SK-N-SH (cell line): ENCODE measurements around the gene SMIM24. TPM values are rescaled to one million over a fixed set of nuclear protein-coding genes. Genes with fewer than 3 reads are reported as not detected.

Source experiments
- CTCF ChIA-PET: fragments of 300-600, 350-600 bp; formaldehyde crosslinking; extraction: SDS; loops from one replicate; lab custom pipeline; 2021; lab: Yijun Ruan, JAX
- POLR2A ChIA-PET: fragments of 350-600 bp; sonication (Branson Sonifier 250); formaldehyde crosslinking; extraction: SDS; loops from one replicate; lab custom pipeline; 2020; ENCODE audit warnings: antibody characterized with exemption, inconsistent platforms; lab: Yijun Ruan, JAX
- DNase-seq: peaks from one replicate; pipeline ENCODE4 v3.0.0; 2012
- H2AFZ ChIP-seq: fragments of 200-600 bp; sonication (generic); 2 replicates; pipeline ENCODE4 v1.8.1; 2016; ENCODE audit warnings: antibody characterized with exemption, mild to moderate bottlenecking, low read depth
- H3F3A ChIP-seq: fragments of 200-600 bp; sonication (generic); replicated peaks from 2 replicates; pipeline ENCODE3; 2016; ENCODE audit warnings: antibody characterized with exemption, mild to moderate bottlenecking; ENCODE audit not compliant: insufficient read depth
- H3K27ac ChIP-seq, 2 experiments: fragments of 200-500 bp in 1 of 2; fragments of 200-600 bp in 1 of 2; sonication (Bioruptor generic) in 1 of 2; sonication (generic), shearing (Covaris generic) in 1 of 2; 2 replicates each; pipeline versions ENCODE4 v1.5.1 to v1.6.1; 2014 to 2016; ENCODE audit warnings: low read depth in 2 of 2, inconsistent platforms in 1 of 2, low read length in 1 of 2, mild to moderate bottlenecking in 1 of 2, mixed read lengths in 1 of 2
- H3K27me3 ChIP-seq: fragments of 200-600 bp; sonication (generic), shearing (Covaris generic); 2 replicates; pipeline ENCODE4 v1.6.1; 2016; ENCODE audit warnings: mixed run types; ENCODE audit not compliant: insufficient read depth
- H3K36me3 ChIP-seq, 2 experiments: fragments of 200-500 bp in 1 of 2; fragments of 200-600 bp in 1 of 2; sonication (Bioruptor generic) in 1 of 2; sonication (generic) in 1 of 2; replicated peaks in 1 of 2; 2 replicates each; pipeline versions ENCODE3 to v1.5.1; 2014 to 2016; ENCODE audit warnings: low read length in 1 of 2, mild to moderate bottlenecking in 1 of 2; ENCODE audit not compliant: insufficient read depth in 2 of 2, control insufficient read depth in 1 of 2
- H3K4me1 ChIP-seq, 2 experiments: fragments of 200-500 bp in 1 of 2; fragments of 200-600 bp in 1 of 2; sonication (Bioruptor generic) in 1 of 2; sonication (generic), shearing (Covaris generic) in 1 of 2; 2 replicates each; pipeline versions ENCODE4 v1.5.1 to v1.6.1; 2014 to 2016; ENCODE audit warnings: low read depth in 1 of 2, low read length in 1 of 2, mixed run types in 1 of 2; ENCODE audit not compliant: insufficient read depth in 2 of 2, control insufficient read depth in 1 of 2
- H3K4me2 ChIP-seq: fragments of 200-600 bp; sonication (generic), shearing (Covaris generic); 2 replicates; pipeline ENCODE4 v1.6.1; 2017; ENCODE audit warnings: mixed run types
- H3K4me3 ChIP-seq, 2 experiments: fragments of 200-500 bp in 1 of 2; fragments of 200-600 bp in 1 of 2; sonication (Bioruptor generic) in 1 of 2; sonication (generic), shearing (Covaris generic) in 1 of 2; 2 replicates each; pipeline versions ENCODE4 v1.5.1 to v1.8.1; 2014 to 2016; ENCODE audit warnings: low read depth in 2 of 2, inconsistent platforms in 1 of 2, low read length in 1 of 2, mild to moderate bottlenecking in 1 of 2, mixed read lengths in 1 of 2, moderate library complexity in 1 of 2
- H3K79me2 ChIP-seq: fragments of 200-600 bp; sonication (generic); 2 replicates; pipeline ENCODE4 v1.8.1; 2017; ENCODE audit warnings: mild to moderate bottlenecking; ENCODE audit not compliant: insufficient read depth
- H3K9ac ChIP-seq: fragments of 200-600 bp; sonication (generic); 2 replicates; pipeline ENCODE4 v1.6.1; 2017; ENCODE audit warnings: mixed run types
- H3K9me2 ChIP-seq: fragments of 200-600 bp; sonication (generic); 2 replicates; pipeline ENCODE4 v1.6.1; 2017; ENCODE audit warnings: mixed run types
- H3K9me3 ChIP-seq: fragments of 200-600 bp; sonication (generic); 2 replicates; pipeline ENCODE4 v1.6.1; 2017; ENCODE audit warnings: mixed run types, mild to moderate bottlenecking, moderate library complexity
- H4K20me1 ChIP-seq: fragments of 200-600 bp; sonication (generic); 2 replicates; pipeline ENCODE4 v1.6.1; 2017; ENCODE audit warnings: mild to moderate bottlenecking, mixed run types; ENCODE audit not compliant: insufficient read depth
- ELF1 ChIP-seq: IDR thresholded peaks from 2 replicates; pipeline ENCODE4 v1.4.0; 2012
- EZH2phosphoT487 ChIP-seq: fragments of 200-600 bp; sonication (generic); IDR thresholded peaks from 2 replicates; pipeline ENCODE4 v1.6.1; 2017; ENCODE audit warnings: low read depth, mixed run types, mild to moderate bottlenecking, antibody characterized with exemption, moderate library complexity, borderline replicate concordance
- FOXJ3 ChIP-seq: sonication (generic); formaldehyde crosslinking; IDR thresholded peaks from 2 replicates; pipeline ENCODE4 v1.5.1; 2020; ENCODE audit warnings: mild to moderate bottlenecking, missing genetic modification reagents
- FOXM1 ChIP-seq: IDR thresholded peaks from 2 replicates; pipeline ENCODE4 v1.4.0; 2012; ENCODE audit warnings: low read depth, mild to moderate bottlenecking
- GABPA ChIP-seq: IDR thresholded peaks from 2 replicates; pipeline ENCODE4 v1.4.0; 2012; ENCODE audit warnings: low read depth, mild to moderate bottlenecking
- GATA2 ChIP-seq: sonication (generic); formaldehyde crosslinking; IDR thresholded peaks from 2 replicates; pipeline ENCODE4 v1.5.0; 2020; ENCODE audit warnings: mild to moderate bottlenecking, missing genetic modification reagents
- JUND ChIP-seq: IDR thresholded peaks from 2 replicates; pipeline ENCODE4 v1.4.0; 2012
- MXI1 ChIP-seq: IDR thresholded peaks from 2 replicates; pipeline ENCODE4 v1.6.1; 2012; ENCODE audit warnings: mild to moderate bottlenecking, low read depth, low read length, improper control_type of control experiment
- NRF1 ChIP-seq: IDR thresholded peaks from 2 replicates; pipeline ENCODE4 v1.6.1; 2012; ENCODE audit warnings: low read depth, mild to moderate bottlenecking, low read length
- POLR2AphosphoS5 ChIP-seq: IDR thresholded peaks from 2 replicates; pipeline ENCODE4 v1.6.1; 2012; ENCODE audit warnings: low read depth, low read length
- RAD21 ChIP-seq: IDR thresholded peaks from 2 replicates; pipeline ENCODE4 v1.6.1; 2012; ENCODE audit warnings: mild to moderate bottlenecking, low read length
- RCOR1 ChIP-seq: fragments of 150-350 bp; IDR thresholded peaks from 2 replicates; pipeline ENCODE4 v1.6.1; 2017; ENCODE audit warnings: antibody characterized with exemption, low read length
- RXRA ChIP-seq: IDR thresholded peaks from 2 replicates; pipeline ENCODE4 v1.4.0; 2012; ENCODE audit warnings: low read depth, mild to moderate bottlenecking, borderline replicate concordance
- SIN3A ChIP-seq: IDR thresholded peaks from 2 replicates; pipeline ENCODE4 v1.6.1; 2012; ENCODE audit warnings: low read depth, mild to moderate bottlenecking, low read length, moderate library complexity, borderline replicate concordance
- WGBS: methylation state at CpG from one replicate; pipeline ENCODE4 v1.1.6; 2017; ENCODE audit warnings: low lambda C conversion rate; 5-methylcytosine and 5-hydroxymethylcytosine counted together
- polyA plus RNA-seq, 3 experiments: library from polyadenylated mRNA; depleted of rRNA; stranded (reverse); fragments of >200 nt; gene quantifications; 2 replicates each; pipeline ENCODE4 v1.2.3, GENCODE V29; 2012
- TF ChIP-seq, protein P1 (sequence below): IDR thresholded peaks from 2 replicates; pipeline ENCODE4 v1.4.0; 2012; ENCODE audit warnings: low read depth
- TF ChIP-seq, protein P2 (sequence below): fragments of 200-600 bp; sonication (generic); IDR thresholded peaks from 2 replicates; pipeline ENCODE4 v1.6.1; 2017; ENCODE audit warnings: antibody characterized with exemption, mild to moderate bottlenecking, moderate library complexity
- TF ChIP-seq, protein P3 (sequence below): fragments of 150-350 bp; IDR thresholded peaks from 2 replicates; pipeline ENCODE4 v1.6.1; 2017; ENCODE audit warnings: antibody characterized with exemption, low read length, low read depth, borderline replicate concordance
- TF ChIP-seq, protein P4 (sequence below): IDR thresholded peaks from 2 replicates; pipeline ENCODE4; 2012
- TF ChIP-seq, protein P5 (sequence below): fragments of 150-350 bp; IDR thresholded peaks from 2 replicates; pipeline ENCODE4 v1.6.1; 2016; ENCODE audit warnings: mild to moderate bottlenecking, low read depth, low read length
- TF ChIP-seq, protein P6 (sequence below): IDR thresholded peaks from 2 replicates; pipeline ENCODE4 v1.6.1; 2012; ENCODE audit warnings: mild to moderate bottlenecking, low read depth, low read length, moderate library complexity
- TF ChIP-seq, protein P7 (sequence below): IDR thresholded peaks from 2 replicates; pipeline ENCODE4 v1.4.0; 2012; ENCODE audit warnings: low read depth, borderline replicate concordance

Gene SMIM24
- polyA plus RNA-seq, 1 of the 3 experiments (the other 2 are of a cell fraction) = 0.12 TPM

DNA sequence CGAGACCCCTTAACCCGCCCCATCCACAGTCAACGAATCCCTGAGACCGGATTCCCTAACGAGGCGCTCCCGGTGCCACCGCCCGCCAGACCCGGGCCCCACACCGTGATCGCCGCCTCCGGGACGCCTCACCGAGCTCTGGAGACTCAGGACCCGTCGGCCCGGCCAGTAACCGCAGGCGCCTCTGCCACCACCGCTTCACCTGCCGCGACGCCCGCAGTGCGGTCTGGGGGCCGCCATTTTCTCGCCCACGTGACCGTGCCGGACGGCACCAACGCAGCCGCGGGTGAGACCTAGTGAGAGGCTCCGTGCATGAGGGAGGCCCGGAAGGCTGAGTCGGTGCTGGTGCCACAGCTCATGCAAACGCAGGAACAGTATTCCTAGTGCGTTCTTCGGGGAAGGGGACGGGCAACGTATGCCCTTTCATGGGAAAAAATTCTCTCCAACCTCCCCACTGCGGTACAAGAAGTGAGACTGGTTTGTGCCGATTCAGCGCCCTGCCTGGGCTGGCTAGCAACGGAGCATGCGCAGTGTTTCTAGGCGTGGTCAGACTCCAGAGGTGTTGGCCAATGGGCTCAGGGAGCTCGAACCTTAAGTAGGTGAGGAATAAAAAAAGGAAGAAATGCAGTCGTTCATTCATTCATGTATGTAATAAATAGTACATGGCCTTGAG is 20.2 kb upstream of the SMIM24 start, which contains the start of gene DOHH:
TSS of gene DOHH (minus strand) at position 246 of the 673 bp plus-strand sequence. CDS start 3,860 bp downstream, outside the sequence.
- Histone ChIP-seq H3K36me3 (peaks cover 2 to 3% of the 10 kb centered on the region in 2 experiments), H3K9ac (peak within 1 kb of the TSS; percentile 96), H3K9me2 (no peaks in the 10 kb centered on the region), H3K27ac (peak within 1 kb of the TSS; percentile 86 to 97), H3K27me3 (no peaks in the 10 kb centered on the region), H3K4me2 (peak within 1 kb of the TSS; percentile 96), H2AFZ (peak within 1 kb of the TSS; percentile 87), H4K20me1 (no peaks in the 10 kb centered on the region), H3K9me3 (no peaks in the 10 kb centered on the region), H3F3A (peaks cover 8% of the 10 kb centered on the region), H3K79me2 (peaks cover 32% of the 10 kb centered on the region), H3K4me1 (peaks cover 10 to 12% of the 10 kb centered on the region in 2 experiments; a peak in 2 of 4 replicates), H3K4me3 (peak within 1 kb of the TSS; percentile 78 to 96)
- peak; percentile 96 for DNase-seq
- WGBS = 2% methylated on average over 8 of the region's 52 CpGs
- CTCF ChIA-PET = interaction anchor here (1.0 to 4.2 kb wide), 7 partner anchors 11 to 226 kb away, joined by 3 to 22 read pairs (median 4); no protein-coding TSS in a partner anchor
- POLR2A ChIA-PET = interaction anchor here (1.4 to 1.5 kb wide), 2 partner anchors 10 to 225 kb away, joined by 3 to 4 read pairs; no protein-coding TSS in a partner anchor
- no peak for TF ChIP-seq RCOR1
- TF ChIP-seq FOXJ3 (CRISPR knock-in tag) = no peak
- TF ChIP-seq RAD21 = no peak
- peak; percentile 74; the same call in 1 of the 2 replicates for TF ChIP-seq SIN3A
- TF ChIP-seq, protein P1, sequence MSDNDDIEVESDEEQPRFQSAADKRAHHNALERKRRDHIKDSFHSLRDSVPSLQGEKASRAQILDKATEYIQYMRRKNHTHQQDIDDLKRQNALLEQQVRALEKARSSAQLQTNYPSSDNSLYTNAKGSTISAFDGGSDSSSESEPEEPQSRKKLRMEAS = peak; percentile 97
- TF ChIP-seq, protein P2, sequence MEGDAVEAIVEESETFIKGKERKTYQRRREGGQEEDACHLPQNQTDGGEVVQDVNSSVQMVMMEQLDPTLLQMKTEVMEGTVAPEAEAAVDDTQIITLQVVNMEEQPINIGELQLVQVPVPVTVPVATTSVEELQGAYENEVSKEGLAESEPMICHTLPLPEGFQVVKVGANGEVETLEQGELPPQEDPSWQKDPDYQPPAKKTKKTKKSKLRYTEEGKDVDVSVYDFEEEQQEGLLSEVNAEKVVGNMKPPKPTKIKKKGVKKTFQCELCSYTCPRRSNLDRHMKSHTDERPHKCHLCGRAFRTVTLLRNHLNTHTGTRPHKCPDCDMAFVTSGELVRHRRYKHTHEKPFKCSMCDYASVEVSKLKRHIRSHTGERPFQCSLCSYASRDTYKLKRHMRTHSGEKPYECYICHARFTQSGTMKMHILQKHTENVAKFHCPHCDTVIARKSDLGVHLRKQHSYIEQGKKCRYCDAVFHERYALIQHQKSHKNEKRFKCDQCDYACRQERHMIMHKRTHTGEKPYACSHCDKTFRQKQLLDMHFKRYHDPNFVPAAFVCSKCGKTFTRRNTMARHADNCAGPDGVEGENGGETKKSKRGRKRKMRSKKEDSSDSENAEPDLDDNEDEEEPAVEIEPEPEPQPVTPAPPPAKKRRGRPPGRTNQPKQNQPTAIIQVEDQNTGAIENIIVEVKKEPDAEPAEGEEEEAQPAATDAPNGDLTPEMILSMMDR = no peak
- no peak for TF ChIP-seq ELF1
- TF ChIP-seq, protein P3, sequence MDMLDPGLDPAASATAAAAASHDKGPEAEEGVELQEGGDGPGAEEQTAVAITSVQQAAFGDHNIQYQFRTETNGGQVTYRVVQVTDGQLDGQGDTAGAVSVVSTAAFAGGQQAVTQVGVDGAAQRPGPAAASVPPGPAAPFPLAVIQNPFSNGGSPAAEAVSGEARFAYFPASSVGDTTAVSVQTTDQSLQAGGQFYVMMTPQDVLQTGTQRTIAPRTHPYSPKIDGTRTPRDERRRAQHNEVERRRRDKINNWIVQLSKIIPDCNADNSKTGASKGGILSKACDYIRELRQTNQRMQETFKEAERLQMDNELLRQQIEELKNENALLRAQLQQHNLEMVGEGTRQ = peak; percentile 84
- no peak for TF ChIP-seq FOXM1
- no peak for TF ChIP-seq RXRA
- no peak for TF ChIP-seq GABPA
- TF ChIP-seq GATA2 (CRISPR knock-in tag) = no peak
- TF ChIP-seq, protein P4, sequence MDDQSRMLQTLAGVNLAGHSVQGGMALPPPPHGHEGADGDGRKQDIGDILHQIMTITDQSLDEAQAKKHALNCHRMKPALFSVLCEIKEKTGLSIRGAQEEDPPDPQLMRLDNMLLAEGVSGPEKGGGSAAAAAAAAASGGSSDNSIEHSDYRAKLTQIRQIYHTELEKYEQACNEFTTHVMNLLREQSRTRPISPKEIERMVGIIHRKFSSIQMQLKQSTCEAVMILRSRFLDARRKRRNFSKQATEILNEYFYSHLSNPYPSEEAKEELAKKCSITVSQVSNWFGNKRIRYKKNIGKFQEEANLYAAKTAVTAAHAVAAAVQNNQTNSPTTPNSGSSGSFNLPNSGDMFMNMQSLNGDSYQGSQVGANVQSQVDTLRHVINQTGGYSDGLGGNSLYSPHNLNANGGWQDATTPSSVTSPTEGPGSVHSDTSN = no peak
- TF ChIP-seq POLR2AphosphoS5 = peak; percentile 60
- TF ChIP-seq, protein P5, sequence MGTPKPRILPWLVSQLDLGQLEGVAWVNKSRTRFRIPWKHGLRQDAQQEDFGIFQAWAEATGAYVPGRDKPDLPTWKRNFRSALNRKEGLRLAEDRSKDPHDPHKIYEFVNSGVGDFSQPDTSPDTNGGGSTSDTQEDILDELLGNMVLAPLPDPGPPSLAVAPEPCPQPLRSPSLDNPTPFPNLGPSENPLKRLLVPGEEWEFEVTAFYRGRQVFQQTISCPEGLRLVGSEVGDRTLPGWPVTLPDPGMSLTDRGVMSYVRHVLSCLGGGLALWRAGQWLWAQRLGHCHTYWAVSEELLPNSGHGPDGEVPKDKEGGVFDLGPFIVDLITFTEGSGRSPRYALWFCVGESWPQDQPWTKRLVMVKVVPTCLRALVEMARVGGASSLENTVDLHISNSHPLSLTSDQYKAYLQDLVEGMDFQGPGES = no peak
- TF ChIP-seq NRF1 = peak; percentile 84
- no peak; the same call in 1 of the 2 replicates for TF ChIP-seq JUND
- TF ChIP-seq MXI1 = peak; percentile 96
- TF ChIP-seq, protein P6, sequence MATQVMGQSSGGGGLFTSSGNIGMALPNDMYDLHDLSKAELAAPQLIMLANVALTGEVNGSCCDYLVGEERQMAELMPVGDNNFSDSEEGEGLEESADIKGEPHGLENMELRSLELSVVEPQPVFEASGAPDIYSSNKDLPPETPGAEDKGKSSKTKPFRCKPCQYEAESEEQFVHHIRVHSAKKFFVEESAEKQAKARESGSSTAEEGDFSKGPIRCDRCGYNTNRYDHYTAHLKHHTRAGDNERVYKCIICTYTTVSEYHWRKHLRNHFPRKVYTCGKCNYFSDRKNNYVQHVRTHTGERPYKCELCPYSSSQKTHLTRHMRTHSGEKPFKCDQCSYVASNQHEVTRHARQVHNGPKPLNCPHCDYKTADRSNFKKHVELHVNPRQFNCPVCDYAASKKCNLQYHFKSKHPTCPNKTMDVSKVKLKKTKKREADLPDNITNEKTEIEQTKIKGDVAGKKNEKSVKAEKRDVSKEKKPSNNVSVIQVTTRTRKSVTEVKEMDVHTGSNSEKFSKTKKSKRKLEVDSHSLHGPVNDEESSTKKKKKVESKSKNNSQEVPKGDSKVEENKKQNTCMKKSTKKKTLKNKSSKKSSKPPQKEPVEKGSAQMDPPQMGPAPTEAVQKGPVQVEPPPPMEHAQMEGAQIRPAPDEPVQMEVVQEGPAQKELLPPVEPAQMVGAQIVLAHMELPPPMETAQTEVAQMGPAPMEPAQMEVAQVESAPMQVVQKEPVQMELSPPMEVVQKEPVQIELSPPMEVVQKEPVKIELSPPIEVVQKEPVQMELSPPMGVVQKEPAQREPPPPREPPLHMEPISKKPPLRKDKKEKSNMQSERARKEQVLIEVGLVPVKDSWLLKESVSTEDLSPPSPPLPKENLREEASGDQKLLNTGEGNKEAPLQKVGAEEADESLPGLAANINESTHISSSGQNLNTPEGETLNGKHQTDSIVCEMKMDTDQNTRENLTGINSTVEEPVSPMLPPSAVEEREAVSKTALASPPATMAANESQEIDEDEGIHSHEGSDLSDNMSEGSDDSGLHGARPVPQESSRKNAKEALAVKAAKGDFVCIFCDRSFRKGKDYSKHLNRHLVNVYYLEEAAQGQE = peak; percentile 60
- TF ChIP-seq, protein P7, sequence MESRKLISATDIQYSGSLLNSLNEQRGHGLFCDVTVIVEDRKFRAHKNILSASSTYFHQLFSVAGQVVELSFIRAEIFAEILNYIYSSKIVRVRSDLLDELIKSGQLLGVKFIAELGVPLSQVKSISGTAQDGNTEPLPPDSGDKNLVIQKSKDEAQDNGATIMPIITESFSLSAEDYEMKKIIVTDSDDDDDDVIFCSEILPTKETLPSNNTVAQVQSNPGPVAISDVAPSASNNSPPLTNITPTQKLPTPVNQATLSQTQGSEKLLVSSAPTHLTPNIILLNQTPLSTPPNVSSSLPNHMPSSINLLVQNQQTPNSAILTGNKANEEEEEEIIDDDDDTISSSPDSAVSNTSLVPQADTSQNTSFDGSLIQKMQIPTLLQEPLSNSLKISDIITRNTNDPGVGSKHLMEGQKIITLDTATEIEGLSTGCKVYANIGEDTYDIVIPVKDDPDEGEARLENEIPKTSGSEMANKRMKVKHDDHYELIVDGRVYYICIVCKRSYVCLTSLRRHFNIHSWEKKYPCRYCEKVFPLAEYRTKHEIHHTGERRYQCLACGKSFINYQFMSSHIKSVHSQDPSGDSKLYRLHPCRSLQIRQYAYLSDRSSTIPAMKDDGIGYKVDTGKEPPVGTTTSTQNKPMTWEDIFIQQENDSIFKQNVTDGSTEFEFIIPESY = no peak
- TF ChIP-seq EZH2phosphoT487 = no peak
